ENCODE measurements around the gene APCDD1L.
"Not testable (repeated sequence)": the region's sequence is repeated elsewhere in the genome, so short reads cannot be mapped to it uniquely, and the experiment has no call there.

The APCDD1L gene

DNA sequence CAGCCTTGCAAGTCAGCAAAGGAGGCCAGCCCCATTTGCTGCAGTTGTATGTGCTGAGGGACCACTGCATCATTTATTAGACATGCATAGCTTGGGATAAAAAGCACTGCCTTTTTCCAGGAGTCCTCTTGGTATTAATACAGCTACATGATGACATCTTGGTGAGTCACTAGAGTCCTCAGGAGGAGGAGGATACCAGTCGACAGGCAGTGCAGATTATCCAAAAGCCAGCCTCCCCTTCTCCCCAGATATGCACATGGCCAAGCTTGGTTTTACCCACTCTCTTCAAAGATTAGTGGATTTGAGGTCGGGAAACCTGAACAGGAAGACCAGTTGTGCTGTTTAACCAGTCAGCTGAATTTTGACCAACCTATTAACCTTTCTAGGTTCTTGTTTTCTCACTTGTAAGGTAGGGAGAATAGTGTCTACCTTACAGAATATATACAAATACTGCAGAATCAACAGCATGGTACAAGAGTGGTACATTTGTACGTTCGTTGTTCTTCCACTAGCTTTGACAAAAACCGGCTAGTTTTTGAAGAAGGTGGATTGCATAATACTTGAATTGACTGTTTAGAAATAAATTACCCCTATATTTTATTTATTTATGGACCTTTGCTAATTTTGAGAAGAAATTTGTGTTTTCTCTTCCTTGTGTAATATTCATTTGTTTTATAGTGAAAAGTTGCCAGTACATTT is 94.3 kb downstream of the APCDD1L start:
- Histone ChIP-seq H3K36me3 (ENCODE audit: insufficient read depth, low read length) (peaks cover 64% of the 10 kb centered on the region), H3K27ac (no peak overlapping the region), H3K9me3 (ENCODE audit: low read depth, low read length) (no peaks in the 10 kb centered on the region), H3K4me3 (no peak overlapping the region), H3K9ac (ENCODE audit: insufficient read length) (no peak overlapping the region)
- DNase-seq (ENCODE audit: low read depth, low spot score), result no peak
- no peak for TF ChIP-seq POLR2AphosphoS5 (IDR thresholded peaks at IDR 0.05; ENCODE audit: borderline replicate concordance, low read depth, low read length)
- no peak for TF ChIP-seq EZH2 (IDR thresholded peaks at IDR 0.05)
- TF ChIP-seq FOXP2 (optimal IDR thresholded peaks at IDR 0.05; ENCODE audit: control extremely low read depth, extremely low read length, insufficient read depth), result no peak

GRCh38 chr20:58418949-58419748 is 96.0 kb downstream of the APCDD1L start:
- H3K4me3 ChIP-seq, result no peak overlapping the region
- no peak for TF ChIP-seq FOXP2 (optimal IDR thresholded peaks at IDR 0.05; ENCODE audit: control extremely low read depth, extremely low read length, insufficient read depth)
- no peak for TF ChIP-seq POLR2AphosphoS5 (IDR thresholded peaks at IDR 0.05; ENCODE audit: borderline replicate concordance, low read depth, low read length)
- TF ChIP-seq EZH2 (IDR thresholded peaks at IDR 0.05), result no peak

DNA sequence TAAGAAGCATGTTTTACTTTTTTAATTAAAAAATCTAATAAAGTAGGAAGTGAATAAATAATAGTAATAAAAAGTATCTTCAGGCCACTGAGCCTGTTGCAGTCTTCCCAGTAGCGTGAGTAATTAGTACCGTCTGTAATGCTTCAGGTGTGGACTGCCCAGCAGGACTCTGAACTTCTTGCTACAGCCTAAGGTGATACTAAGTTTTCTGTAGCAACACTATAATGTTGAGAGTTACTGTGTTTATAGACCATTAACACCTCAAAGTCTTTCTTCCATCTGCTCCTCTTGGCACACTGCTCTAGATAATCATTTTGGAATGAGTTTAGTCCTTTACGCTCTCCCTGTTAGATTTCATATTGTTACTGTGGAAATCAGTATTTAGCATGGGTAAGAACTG is 97.8 kb downstream of the APCDD1L start:
- TF ChIP-seq EZH2 (IDR thresholded peaks at IDR 0.05), result no peak
- Histone ChIP-seq H3K4me3 (no peak overlapping the region), H3K9ac (ENCODE audit: insufficient read length) (no peak overlapping the region), H3K36me3 (ENCODE audit: insufficient read depth, low read length) (peaks cover 41% of the 10 kb centered on the region), H3K9me3 (ENCODE audit: low read depth, low read length) (no peaks in the 10 kb centered on the region), H3K27ac (no peak overlapping the region)
- DNase-seq (ENCODE audit: low read depth, low spot score), result no peak

More at GRCh38 chr20:58418949-58419748, 96.0 kb downstream of the APCDD1L start:
- Histone ChIP-seq H3K36me3 (ENCODE audit: insufficient read depth, low read length) (peaks cover 53% of the 10 kb centered on the region), H3K27ac (no peak overlapping the region), H3K9me3 (ENCODE audit: low read depth, low read length) (no peaks in the 10 kb centered on the region), H3K9ac (ENCODE audit: insufficient read length) (no peak overlapping the region)
- no peak for DNase-seq (ENCODE audit: low read depth, low spot score)

DNA sequence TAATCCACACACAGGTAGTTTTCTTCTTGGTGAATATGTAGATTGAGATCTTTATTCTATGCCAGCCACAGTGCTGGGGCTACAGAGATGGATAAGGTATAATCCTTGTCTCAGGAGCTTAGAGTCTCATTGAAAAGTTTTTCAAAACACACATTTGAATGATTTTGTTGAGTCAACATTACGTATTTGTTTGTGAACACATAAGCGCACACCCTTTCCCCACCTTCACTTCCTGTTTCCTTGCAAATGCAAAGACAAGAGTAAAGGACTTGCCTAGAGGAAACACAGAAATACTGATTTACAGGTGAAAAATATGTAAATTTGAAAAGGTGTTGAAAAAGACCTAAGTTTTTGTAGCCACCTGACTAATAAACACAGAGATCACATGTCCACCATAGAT is 98.4 kb downstream of the APCDD1L start:
- Histone ChIP-seq H3K4me3 (no peak overlapping the region), H3K9me3 (ENCODE audit: low read depth, low read length) (no peaks in the 10 kb centered on the region), H3K27ac (no peak overlapping the region), H3K9ac (ENCODE audit: insufficient read length) (no peak overlapping the region), H3K36me3 (ENCODE audit: insufficient read depth, low read length) (peaks cover 37% of the 10 kb centered on the region)
- TF ChIP-seq POLR2AphosphoS5 (IDR thresholded peaks at IDR 0.05; ENCODE audit: borderline replicate concordance, low read depth, low read length), result no peak
- TF ChIP-seq FOXP2 (optimal IDR thresholded peaks at IDR 0.05; ENCODE audit: control extremely low read depth, extremely low read length, insufficient read depth), result no peak
- TF ChIP-seq EZH2 (IDR thresholded peaks at IDR 0.05), result no peak
- DNase-seq (ENCODE audit: low read depth, low spot score), result no peak

- Histone ChIP-seq H3K9ac (ENCODE audit: insufficient read length) (no peak overlapping the region), H3K9me3 (ENCODE audit: low read depth, low read length) (no peaks in the 10 kb centered on the region), H3K4me3 (no peak overlapping the region), H3K27ac (no peak overlapping the region), H3K36me3 (ENCODE audit: insufficient read depth, low read length) (peaks cover 34% of the 10 kb centered on the region)
- TF ChIP-seq POLR2AphosphoS5 (IDR thresholded peaks at IDR 0.05; ENCODE audit: borderline replicate concordance, low read depth, low read length), result no peak
- no peak for TF ChIP-seq EZH2 (IDR thresholded peaks at IDR 0.05)
- no peak for TF ChIP-seq FOXP2 (optimal IDR thresholded peaks at IDR 0.05; ENCODE audit: control extremely low read depth, extremely low read length, insufficient read depth)
- DNase-seq (ENCODE audit: low read depth, low spot score), result no peak
Measured at GRCh38 chr20:58416057-58416456, 99.1 kb downstream of the APCDD1L start.

DNA sequence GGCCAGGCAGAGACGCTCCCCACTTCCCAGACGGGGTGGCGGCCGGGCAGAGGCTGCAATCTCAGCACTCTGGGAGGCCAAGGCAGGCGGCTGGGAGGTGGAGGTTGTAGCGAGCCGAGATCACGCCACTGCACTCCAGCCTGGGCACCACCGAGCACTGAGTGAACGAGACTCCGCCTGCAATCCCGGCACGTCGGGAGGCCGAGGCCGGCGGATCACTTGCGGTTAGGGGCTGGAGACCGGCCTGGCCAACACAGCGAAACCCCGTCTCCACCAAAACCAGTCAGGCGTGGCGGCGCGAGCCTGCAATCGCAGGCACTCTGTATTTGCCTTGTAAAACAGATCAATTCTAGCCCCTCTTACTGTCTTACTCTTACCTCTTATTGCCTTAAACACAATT is 100.4 kb downstream of the APCDD1L start:
- H3K9ac ChIP-seq (ENCODE audit: insufficient read length); H3K9me3 ChIP-seq (ENCODE audit: low read depth, low read length); H3K27ac ChIP-seq; DNase-seq (ENCODE audit: low read depth, low spot score); H3K4me3 ChIP-seq: not testable (repeated sequence)
- peaks cover 36% of the 10 kb centered on the region for H3K36me3 ChIP-seq (ENCODE audit: insufficient read depth, low read length)

- not testable (repeated sequence) for H3K9me3 ChIP-seq (ENCODE audit: low read depth, low read length); H3K4me3 ChIP-seq; DNase-seq (ENCODE audit: low read depth, low spot score); H3K27ac ChIP-seq; H3K9ac ChIP-seq (ENCODE audit: insufficient read length)
- peaks cover 30% of the 10 kb centered on the region for H3K36me3 ChIP-seq (ENCODE audit: insufficient read depth, low read length)
Measured at GRCh38 chr20:58414216-58414615, 101.0 kb downstream of the APCDD1L start.
